Neuronal stem cell (in vitro differentiated cells): ENCODE measurements around the gene DELE1.

ENCODE experiments used
- DNase-seq: peaks from one replicate; pipeline ENCODE4 v3.0.0-alpha.2; 2013; ENCODE audit warnings: low spot score
- H2AFZ ChIP-seq: one replicate; pipeline ENCODE4 v1.6.1; 2013; ENCODE audit warnings: mild to moderate bottlenecking, low read length, inconsistent platforms
- H2AK5ac ChIP-seq: 2 replicates; pipeline ENCODE4 v1.6.1; 2013; ENCODE audit warnings: low read depth, mild to moderate bottlenecking, inconsistent platforms, low read length, moderate library complexity, mixed read lengths
- H2BK120ac ChIP-seq: 2 replicates; pipeline ENCODE4 v1.6.1; 2013; ENCODE audit warnings: low read depth, mild to moderate bottlenecking, inconsistent platforms, low read length, moderate library complexity, mixed read lengths
- H2BK12ac ChIP-seq: one replicate; pipeline ENCODE4 v1.6.1; 2013; ENCODE audit warnings: low read length, inconsistent platforms
- H2BK15ac ChIP-seq: 2 replicates; pipeline ENCODE4 v1.6.1; 2013; ENCODE audit warnings: mild to moderate bottlenecking, low read length, inconsistent platforms, mixed read lengths
- H2BK5ac ChIP-seq: one replicate; pipeline ENCODE4 v1.6.1; 2013; ENCODE audit warnings: inconsistent platforms, mild to moderate bottlenecking, low read length, moderate library complexity
- H3K14ac ChIP-seq: one replicate; pipeline ENCODE4 v1.6.1; 2013; ENCODE audit warnings: low read length, inconsistent platforms
- H3K18ac ChIP-seq: 2 replicates; pipeline ENCODE4 v1.6.1; 2013; ENCODE audit warnings: low read length, inconsistent platforms
- H3K23ac ChIP-seq: 2 replicates; pipeline ENCODE4 v1.6.1; 2013; ENCODE audit warnings: low read depth, mild to moderate bottlenecking, mixed read lengths, low read length, inconsistent platforms; ENCODE audit not compliant: poor library complexity
- H3K27ac ChIP-seq: replicated peaks from 3 replicates; pipeline ENCODE4 v1.5.1; 2013; ENCODE audit warnings: low read length, inconsistent platforms
- H3K27me3 ChIP-seq, 3 experiments: 2 replicates each; pipeline ENCODE4 v1.6.1; 2013; ENCODE audit warnings: low read length in 3 of 3, mild to moderate bottlenecking in 2 of 3, inconsistent platforms in 1 of 3, low read depth in 1 of 3, mixed read lengths in 1 of 3, moderate library complexity in 1 of 3; ENCODE audit not compliant: control insufficient read depth in 3 of 3, insufficient read depth in 3 of 3
- H3K36me3 ChIP-seq, 2 donors: replicated peaks in 1 of 2; 2 replicates each; pipeline ENCODE4 v1.6.1; 2013; ENCODE audit warnings: low read length in 2 of 2; ENCODE audit not compliant: control insufficient read depth in 2 of 2, insufficient read depth in 2 of 2
- H3K4ac ChIP-seq: 2 replicates; pipeline ENCODE4 v1.6.1; 2013; ENCODE audit warnings: inconsistent platforms, mild to moderate bottlenecking, low read length, moderate library complexity
- H3K4me1 ChIP-seq, 2 donors: 1 replicate in 1 of 2; 2 replicates in 1 of 2; pipeline ENCODE4 v1.6.1; 2013; ENCODE audit warnings: low read length in 2 of 2, low read depth in 1 of 2; ENCODE audit not compliant: control insufficient read depth in 2 of 2, insufficient read depth in 1 of 2
- H3K4me2 ChIP-seq: one replicate; pipeline ENCODE4 v1.6.1; 2013; ENCODE audit warnings: mild to moderate bottlenecking, low read length, inconsistent platforms; ENCODE audit not compliant: insufficient read depth, poor library complexity, severe bottlenecking
- H3K4me3 ChIP-seq, 2 donors: 2 replicates each; pipeline ENCODE4 v1.5.1; 2013; ENCODE audit warnings: low read length in 2 of 2, mild to moderate bottlenecking in 2 of 2, inconsistent platforms in 1 of 2, moderate library complexity in 1 of 2
- H3K79me1 ChIP-seq: one replicate; pipeline ENCODE4 v1.6.1; 2013; ENCODE audit warnings: low read depth, mild to moderate bottlenecking, inconsistent platforms, low read length, moderate library complexity
- H3K9ac ChIP-seq: one replicate; pipeline ENCODE4 v1.6.1; 2013; ENCODE audit warnings: mild to moderate bottlenecking, low read depth, low read length, inconsistent platforms; ENCODE audit not compliant: poor library complexity
- H3K9me3 ChIP-seq, 2 donors: replicated peaks in 1 of 2; 2 replicates each; pipeline versions ENCODE3 to v1.6.1; 2013; ENCODE audit warnings: low read length in 2 of 2, mild to moderate bottlenecking in 2 of 2, inconsistent platforms in 1 of 2, low read depth in 1 of 2, mixed read lengths in 1 of 2, moderate library complexity in 1 of 2; ENCODE audit not compliant: control insufficient read depth in 2 of 2, insufficient read depth in 1 of 2
- H4K8ac ChIP-seq: one replicate; pipeline ENCODE4 v1.6.1; 2013; ENCODE audit warnings: low read depth, mild to moderate bottlenecking, inconsistent platforms, low read length, moderate library complexity
- H4K91ac ChIP-seq: one replicate; pipeline ENCODE4 v1.6.1; 2013; ENCODE audit warnings: low read length, low read depth, mild to moderate bottlenecking, inconsistent platforms; ENCODE audit not compliant: poor library complexity
- WGBS, 2 donors: extraction: QIAGEN DNeasy Blood & Tissue Kit; methylation state at CpG; one replicate each; pipeline ENCODE4 v1.1.7; 2013; ENCODE audit warnings: missing lambda C conversion rate in 2 of 2, mixed read lengths in 1 of 2; ENCODE audit not compliant: insufficient read length in 2 of 2, insufficient replicate concordance in 1 of 2; ENCODE audit errors: extremely low coverage in 2 of 2; 5-methylcytosine and 5-hydroxymethylcytosine counted together

DELE1 gene

DNA sequence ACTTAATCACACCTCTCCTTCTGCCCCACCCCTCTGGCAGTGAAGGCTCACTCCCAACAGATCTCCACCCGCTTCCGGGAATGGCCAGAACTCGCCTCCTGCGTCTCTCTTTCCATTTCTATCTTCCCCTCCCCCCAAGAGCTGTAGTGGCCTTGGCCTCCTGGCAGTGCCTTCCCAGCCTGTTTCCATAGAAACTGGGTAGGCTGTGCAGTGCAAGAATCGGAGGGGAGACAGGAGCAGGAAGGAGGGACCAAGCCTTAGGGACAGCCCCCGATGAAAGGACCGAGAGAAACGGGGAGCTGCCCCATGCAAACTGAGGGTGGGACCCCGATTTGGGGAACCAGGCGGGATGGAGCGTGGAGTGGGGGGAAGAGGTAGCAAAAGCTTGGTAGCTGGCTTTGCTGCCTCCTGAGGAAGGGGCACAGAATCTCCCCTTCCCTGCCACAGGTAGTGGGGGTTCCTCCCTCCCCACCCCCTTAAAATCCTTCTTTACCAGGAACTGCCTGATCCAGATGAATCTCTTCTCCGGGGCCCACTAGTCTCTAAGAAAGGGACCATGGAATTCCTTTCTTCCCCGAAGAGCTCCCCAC lies 41.0 kb upstream of the DELE1 start:
- Histone ChIP-seq H2AK5ac (peak overlapping the region; percentile 36), H3K4me2 (peak overlapping the region; percentile 77), H3K27me3 (peaks cover 0 to 7% (median 0%) of the 10 kb centered on the region in 3 experiments), H2BK5ac (no peak overlapping the region), H3K4ac (no peak overlapping the region), H3K4me1 (peaks cover 34 to 45% of the 10 kb centered on the region in 2 donors), H2BK12ac (no peak overlapping the region), H3K4me3 (peak overlapping the region; percentile 56 to 58), H2BK15ac (no peak overlapping the region), H3K23ac (no peak overlapping the region), H2AFZ (peak overlapping the region; percentile 79), H3K36me3 (no peaks in the 10 kb centered on the region), H2BK120ac (no peak overlapping the region), H3K9ac (no peak overlapping the region), H3K14ac (no peak overlapping the region), H3K9me3 (no peaks in the 10 kb centered on the region), H3K79me1 (peaks cover 1% of the 10 kb centered on the region), H4K91ac (no peak overlapping the region), H3K27ac (no peak overlapping the region), H4K8ac (no peak overlapping the region), H3K18ac (peak overlapping the region; percentile 58)
- WGBS, 2 donors = no CpG with 5 or more reads among the region's 13 CpGs
- DNase-seq = no peak

- Histone ChIP-seq H3K27me3 (peaks cover 0 to 7% (median 0%) of the 10 kb centered on the region in 3 experiments), H4K91ac (no peak overlapping the region), H3K79me1 (no peaks in the 10 kb centered on the region), H2BK120ac (no peak overlapping the region), H3K4me2 (peak overlapping the region; percentile 77), H3K9ac (no peak overlapping the region), H2BK5ac (no peak overlapping the region), H3K9me3 (no peaks in the 10 kb centered on the region), H3K23ac (no peak overlapping the region), H4K8ac (no peak overlapping the region), H2BK15ac (no peak overlapping the region), H3K27ac (no peak overlapping the region), H3K4me1 (peaks cover 34 to 45% of the 10 kb centered on the region in 2 donors), H3K4ac (no peak overlapping the region), H2AK5ac (no peak overlapping the region), H3K4me3 (peak overlapping the region; percentile 56 to 58), H2BK12ac (no peak overlapping the region), H3K18ac (no peak overlapping the region), H2AFZ (peak overlapping the region; percentile 79), H3K36me3 (no peaks in the 10 kb centered on the region), H3K14ac (no peak overlapping the region)
- DNase-seq = peak; percentile 73
- WGBS, 2 donors = no CpG with 5 or more reads among the region's 35 CpGs
Observed at GRCh38 chr5:141883184-141883891, 40.3 kb upstream of the DELE1 start.

DNA sequence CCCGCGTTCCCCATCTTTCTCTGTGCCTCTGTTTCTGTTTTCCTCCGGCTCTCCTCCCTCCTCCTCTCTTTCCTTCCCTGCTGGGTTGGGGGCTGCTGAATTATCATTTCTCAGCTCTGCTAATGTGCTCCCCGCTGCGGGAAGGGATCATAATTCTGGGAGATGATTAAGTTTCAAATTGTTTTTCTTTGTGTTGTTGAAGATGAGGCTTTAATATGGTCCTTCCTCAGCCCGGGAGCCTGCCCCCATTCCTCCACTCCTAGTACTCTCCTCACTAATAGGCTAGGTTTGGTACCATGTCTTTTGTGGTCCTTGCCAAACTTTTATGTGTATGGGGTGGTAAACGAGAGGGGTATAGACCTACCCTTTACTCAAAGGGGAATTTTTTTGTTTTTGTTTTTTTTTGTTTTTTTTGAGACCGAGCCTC lies 39.8 kb upstream of the DELE1 start:
- DNase-seq = no peak

GRCh38 chr5:141889282-141889871 lies 34.3 kb upstream of the DELE1 start:
- H3K14ac ChIP-seq = no peak overlapping the region

More for the DNA sequence above, 39.8 kb upstream of the DELE1 start:
- no peak overlapping the region for H3K4me2 ChIP-seq
- no peak overlapping the region for H2AK5ac ChIP-seq
- no peaks in the 10 kb centered on the region for H3K36me3 ChIP-seq
- H3K14ac ChIP-seq = no peak overlapping the region
- H4K91ac ChIP-seq = no peak overlapping the region
- no peak overlapping the region for H2BK5ac ChIP-seq
- H3K79me1 ChIP-seq = no peaks in the 10 kb centered on the region
- no peak overlapping the region for H3K4ac ChIP-seq
- H3K23ac ChIP-seq = no peak overlapping the region
- no peak overlapping the region for H2BK120ac ChIP-seq
- H2AFZ ChIP-seq = peak overlapping the region; percentile 79
- no CpG with 5 or more reads among the region's 8 CpGs for WGBS, 2 donors
- H4K8ac ChIP-seq = no peak overlapping the region
- peaks cover 0 to 7% (median 0%) of the 10 kb centered on the region in 3 experiments for H3K27me3 ChIP-seq
- H2BK12ac ChIP-seq = no peak overlapping the region
- no peak overlapping the region for H3K27ac ChIP-seq
- H3K9me3 ChIP-seq = no peaks in the 10 kb centered on the region
- H2BK15ac ChIP-seq = no peak overlapping the region
- peak overlapping the region in 1 of 2 donors; percentile 58 for H3K4me3 ChIP-seq
- H3K4me1 ChIP-seq = peaks cover 34 to 45% of the 10 kb centered on the region in 2 donors
- no peak overlapping the region for H3K18ac ChIP-seq
- no peak overlapping the region for H3K9ac ChIP-seq

More at GRCh38 chr5:141889282-141889871, 34.3 kb upstream of the DELE1 start:
- H3K4me2 ChIP-seq = no peak overlapping the region
- no peaks in the 10 kb centered on the region for H3K27me3 ChIP-seq
- no peak overlapping the region for H4K91ac ChIP-seq
- H3K79me1 ChIP-seq = no peaks in the 10 kb centered on the region
- H3K4me3 ChIP-seq = no peak overlapping the region
- no peak overlapping the region for H2BK12ac ChIP-seq
- H3K9ac ChIP-seq = no peak overlapping the region
- H2BK5ac ChIP-seq = no peak overlapping the region
- no peak overlapping the region for H2BK120ac ChIP-seq
- H3K4ac ChIP-seq = no peak overlapping the region
- no peak overlapping the region for H2BK15ac ChIP-seq
- H3K9me3 ChIP-seq = no peaks in the 10 kb centered on the region
- H4K8ac ChIP-seq = no peak overlapping the region
- no peak overlapping the region for H3K27ac ChIP-seq
- H3K4me1 ChIP-seq = peaks cover 0 to 4% of the 10 kb centered on the region in 2 donors
- no peak overlapping the region for H2AFZ ChIP-seq
- no peak overlapping the region for H2AK5ac ChIP-seq
- no peak for DNase-seq
- no peaks in the 10 kb centered on the region for H3K36me3 ChIP-seq
- no peak overlapping the region for H3K23ac ChIP-seq
- H3K18ac ChIP-seq = no peak overlapping the region
- WGBS, 2 donors = no CpG with 5 or more reads among the region's 3 CpGs
